Measurements from ENCODE around the gene KCNQ5.

The KCNQ5 gene

GRCh38 chr6:72864799-72865198 is 242.9 kb downstream of the KCNQ5 start:
- DNase-seq (ENCODE audit: low read depth): no peak
- H3K4me3 ChIP-seq (ENCODE audit: low read depth, low read length): no peak overlapping the region
- TF ChIP-seq CTCF (IDR thresholded peaks at IDR 0.05; ENCODE audit: control insufficient read depth, extremely low read depth, insufficient read depth): no peak

GRCh38 chr6:72865467-72865866 is 243.6 kb downstream of the KCNQ5 start:
- DNase-seq (ENCODE audit: low read depth): no peak
- no peak overlapping the region for H3K4me3 ChIP-seq (ENCODE audit: low read depth, low read length)
- no peak for TF ChIP-seq CTCF (IDR thresholded peaks at IDR 0.05; ENCODE audit: control insufficient read depth, extremely low read depth, insufficient read depth)

DNA sequence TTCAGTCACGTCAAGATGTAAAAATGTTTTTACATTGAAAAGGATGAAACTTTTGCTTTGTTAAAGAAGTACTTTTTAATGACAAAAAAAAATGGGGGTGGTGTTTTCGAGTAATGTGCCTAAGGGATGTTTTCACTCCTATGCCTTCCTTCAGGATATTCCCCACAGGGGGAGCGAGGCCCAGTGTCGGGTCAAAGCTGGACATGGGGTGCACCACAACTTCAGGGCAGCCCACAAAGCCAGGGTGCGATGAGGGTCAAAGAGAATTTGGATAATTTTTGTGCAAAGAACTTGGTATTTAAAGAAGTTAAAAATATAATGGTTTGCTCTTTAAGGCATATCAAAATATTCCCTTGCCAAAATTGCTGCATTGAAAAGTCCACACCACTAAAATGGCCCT is 247.8 kb downstream of the KCNQ5 start:
- DNase-seq (ENCODE audit: low read depth): no peak

GRCh38 chr6:72873433-72873832 is 251.6 kb downstream of the KCNQ5 start:
- no peak for TF ChIP-seq CTCF (IDR thresholded peaks at IDR 0.05; ENCODE audit: control insufficient read depth, extremely low read depth, insufficient read depth)
- no peak overlapping the region for H3K4me3 ChIP-seq (ENCODE audit: low read depth, low read length)
- DNase-seq (ENCODE audit: low read depth): no peak

More for the DNA sequence above, 247.8 kb downstream of the KCNQ5 start:
- TF ChIP-seq CTCF (IDR thresholded peaks at IDR 0.05; ENCODE audit: control insufficient read depth, extremely low read depth, insufficient read depth): no peak
- H3K4me3 ChIP-seq (ENCODE audit: low read depth, low read length): no peak overlapping the region

- DNase-seq (ENCODE audit: low read depth): peak; percentile 11
- H3K4me3 ChIP-seq (ENCODE audit: low read depth, low read length): no peak overlapping the region
- no peak for TF ChIP-seq CTCF (IDR thresholded peaks at IDR 0.05; ENCODE audit: control insufficient read depth, extremely low read depth, insufficient read depth)
Observed at GRCh38 chr6:72876256-72876655, 254.4 kb downstream of the KCNQ5 start.

- no peak for TF ChIP-seq CTCF (IDR thresholded peaks at IDR 0.05; ENCODE audit: control insufficient read depth, extremely low read depth, insufficient read depth)
- no peak overlapping the region for H3K4me3 ChIP-seq (ENCODE audit: low read depth, low read length)
- DNase-seq (ENCODE audit: low read depth): no peak
Observed at GRCh38 chr6:72886170-72886569, 264.3 kb downstream of the KCNQ5 start.

GRCh38 chr6:72890233-72890632 is 268.4 kb downstream of the KCNQ5 start:
- DNase-seq (ENCODE audit: low read depth): no peak
- no peak overlapping the region for H3K4me3 ChIP-seq (ENCODE audit: low read depth, low read length)

More at GRCh38 chr6:72890233-72890632, 268.4 kb downstream of the KCNQ5 start:
- no peak for TF ChIP-seq CTCF (IDR thresholded peaks at IDR 0.05; ENCODE audit: control insufficient read depth, extremely low read depth, insufficient read depth)
